ENCODE data around the gene CCN2. TPM values are rescaled to one million over a fixed set of nuclear protein-coding genes. Genes with fewer than 3 reads are reported as not detected.
A peak's percentile ranks its signal among the peaks of the same experiment; 100 is the strongest.

CCN2 gene
- total and polyA plus RNA-seq, 2 of the 8 experiments (the other 6 are each of a cell fraction or from before 2014, with no cell fraction given): 25.0 to 107 TPM

- peak overlapping the region; percentile 91; the same call in 1 of the 2 replicates for H2BK12ac ChIP-seq (ENCODE audit: low read depth, low read length)
- no peak overlapping the region for H3K56ac ChIP-seq (replicated peaks; ENCODE audit: insufficient read length, low read depth, low read length)
- H2AFZ ChIP-seq (ENCODE audit: low read length): no peak overlapping the region
- ChIA-PET CTCF (ENCODE audit: partially characterized antibody) (interaction anchor here (0.6 to 3.2 kb wide), 4 partner anchors 30 to 207 kb away, joined by 3 to 20 read pairs (median 4); no protein-coding TSS in a partner anchor), POLR2A (ENCODE audit: partially characterized antibody) (interaction anchor here (0.7 to 0.8 kb wide), 5 partner anchors 13 to 313 kb away, joined by 3 to 5 read pairs (median 4); no protein-coding TSS in a partner anchor)
- H3K23me2 ChIP-seq (ENCODE audit: low read depth, low read length): peaks cover 8% of the 10 kb centered on the region
- H3K79me2 ChIP-seq (ENCODE audit: control insufficient read depth in 1 of 2, insufficient read depth in 2 of 2, low read length in 2 of 2): peaks cover 0 to 22% of the 10 kb centered on the region in 2 experiments; a peak in 2 of 4 replicates
- WGBS, 2 experiments (ENCODE audit: extremely low coverage in 1 of 2, insufficient coverage in 1 of 2, insufficient read length in 1 of 2, insufficient replicate concordance in 2 of 2, low coverage in 1 of 2, low lambda C conversion rate in 2 of 2, missing lambda C conversion rate in 1 of 2): 78% methylated on average over 3 of the region's 3 CpGs; no CpG with 5 or more reads in 1 of the 2 experiments
- H2BK20ac ChIP-seq (ENCODE audit: low read length): 0 out of 2 replicates have a peak overlapping the region, but pooled peaks have one; percentile 49
- H2BK15ac ChIP-seq (ENCODE audit: low read length): no peak overlapping the region
- H3K36me3 ChIP-seq (ENCODE audit: control insufficient read depth in 2 of 4, insufficient read depth in 4 of 4, low read length in 3 of 4): peaks cover 0 to 12% (median 6%) of the 10 kb centered on the region in 4 experiments; a peak in 7 of 8 replicates
- H3K4me2 ChIP-seq (ENCODE audit: insufficient read depth in 1 of 2, low read depth in 2 of 2, low read length in 2 of 2): peak overlapping the region in 1 of 2 experiments; percentile 6; a peak in 2 of 4 replicates
- H2AK5ac ChIP-seq (ENCODE audit: low read depth, low read length): peak overlapping the region; percentile 72; the same call in 1 of the 2 replicates
- H4K8ac ChIP-seq (ENCODE audit: extremely low read depth, insufficient read depth, low read length): no peak overlapping the region
- peak overlapping the region; percentile 64 for H4K5ac ChIP-seq (ENCODE audit: insufficient read length, low read depth, low read length)
- peak; percentile 65; the same call in 1 of the 2 replicates for TF ChIP-seq BACH1 (IDR thresholded peaks at IDR 0.05; ENCODE audit: low read length)
- peak; percentile 65 for TF ChIP-seq MAFK (IDR thresholded peaks at IDR 0.05; ENCODE audit: low read depth, low read length)
- TF ChIP-seq TCF12 (IDR thresholded peaks at IDR 0.05; ENCODE audit: low read depth, low read length): no peak
- H3K4ac ChIP-seq (replicated peaks; ENCODE audit: insufficient read length, low read depth, low read length): peak overlapping the region; percentile 19
- H4K20me1 ChIP-seq (replicated peaks in 1 of 2; ENCODE audit: control insufficient read depth in 1 of 2, insufficient read depth in 2 of 2, low read length in 2 of 2): peaks cover 7 to 10% of the 10 kb centered on the region in 2 experiments
- H3K4me3 ChIP-seq (ENCODE audit: extremely low read depth in 1 of 4, insufficient read depth in 2 of 4, low read depth in 3 of 4, low read length in 4 of 4): peak overlapping the region in 1 of 4 experiments; percentile 10; a peak in 1 of 8 replicates
- peak overlapping the region; percentile 69 for H2BK120ac ChIP-seq (replicated peaks; ENCODE audit: low read depth, low read length)
- no peak overlapping the region for H3K9ac ChIP-seq (replicated peaks in 1 of 4; ENCODE audit: extremely low read depth in 1 of 4, low read depth in 3 of 4, low read length in 3 of 4)
- peak overlapping the region; percentile 45; the same call in 1 of the 2 replicates for H2BK5ac ChIP-seq (ENCODE audit: low read depth, low read length)
- no peaks in the 10 kb centered on the region for H3K27me3 ChIP-seq (replicated peaks in 1 of 4; ENCODE audit: control insufficient read depth in 3 of 4, extremely low read depth in 1 of 4, insufficient read depth in 3 of 4, low read length in 3 of 4)
- H3K27ac ChIP-seq (ENCODE audit: low read depth, low read length): no peak overlapping the region
- peaks cover 15 to 35% (median 22%) of the 10 kb centered on the region in 4 experiments for H3K4me1 ChIP-seq (replicated peaks in 1 of 4; ENCODE audit: control insufficient read depth in 3 of 4, insufficient read depth in 4 of 4, low read length in 3 of 4)
- H3K23ac ChIP-seq (ENCODE audit: insufficient read length): no peak overlapping the region
- H3K9me3 ChIP-seq (ENCODE audit: insufficient read depth in 2 of 2, low read depth in 1 of 2, low read length in 1 of 2): no peaks in the 10 kb centered on the region
- H3K79me1 ChIP-seq (ENCODE audit: low read depth, low read length): no peaks in the 10 kb centered on the region; the same call in 1 of the 2 replicates
- peak overlapping the region; percentile 41 for H3K18ac ChIP-seq (ENCODE audit: extremely low read depth, low read length)
- no peak overlapping the region for H3K14ac ChIP-seq (ENCODE audit: insufficient read length)
- DNase-seq (ENCODE audit: low read depth in 1 of 2, low spot score in 2 of 2) (no peak), FAIRE-seq (no peak)
- H4K91ac ChIP-seq (replicated peaks; ENCODE audit: insufficient read length, low read length): no peak overlapping the region
Measured at GRCh38 chr6:131954059-131954774, 3.0 kb upstream of the CCN2 start.
